GM18511 (cell line): Measurements from ENCODE around the gene GLDC.

Source experiments
- ATAC-seq: cut with Tn5 transposase; IDR thresholded peaks from one replicate; pipeline ENCODE4 v1.9.1; 2021; ENCODE audit warnings: mild to moderate bottlenecking, moderate library complexity; ENCODE audit not compliant: unreplicated experiment

Gene GLDC

DNA sequence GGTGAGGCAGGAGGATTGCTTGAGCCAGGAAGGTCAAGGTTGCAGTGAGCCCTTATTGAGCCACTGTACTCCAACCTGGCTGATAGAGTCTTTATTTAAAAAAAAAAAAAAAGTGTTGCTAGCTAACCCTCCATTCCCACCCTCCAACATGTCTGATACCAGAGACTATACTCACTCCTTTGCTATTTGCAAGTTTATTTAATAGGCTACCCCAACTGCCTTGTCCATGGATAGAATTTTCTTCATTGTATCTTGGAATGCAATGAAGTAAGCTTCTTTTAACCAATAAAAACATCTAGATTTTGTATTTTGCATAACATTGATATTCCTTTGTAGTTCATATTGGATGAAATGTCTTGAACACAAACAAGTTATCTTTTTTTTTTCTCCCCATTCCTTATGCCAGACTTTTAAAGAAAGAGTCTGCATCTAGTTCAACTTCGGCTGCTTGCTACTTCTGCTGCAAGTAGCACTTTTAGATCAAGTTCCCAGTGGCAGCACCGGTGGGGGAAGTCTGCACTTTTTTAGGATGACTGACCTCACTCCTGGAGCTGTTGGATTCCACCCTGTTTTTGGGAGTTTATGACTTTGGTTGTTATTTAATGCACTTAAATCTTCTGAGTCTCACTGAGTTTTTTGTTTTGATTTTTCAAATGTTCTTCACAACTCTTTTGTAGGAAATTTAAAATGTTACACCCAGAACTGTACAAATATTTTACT, 120.0 kb downstream of the GLDC start:
- ATAC-seq: no peak

GRCh38 chr9:6522263-6522662, 123.3 kb downstream of the GLDC start:
- no peak for ATAC-seq

DNA sequence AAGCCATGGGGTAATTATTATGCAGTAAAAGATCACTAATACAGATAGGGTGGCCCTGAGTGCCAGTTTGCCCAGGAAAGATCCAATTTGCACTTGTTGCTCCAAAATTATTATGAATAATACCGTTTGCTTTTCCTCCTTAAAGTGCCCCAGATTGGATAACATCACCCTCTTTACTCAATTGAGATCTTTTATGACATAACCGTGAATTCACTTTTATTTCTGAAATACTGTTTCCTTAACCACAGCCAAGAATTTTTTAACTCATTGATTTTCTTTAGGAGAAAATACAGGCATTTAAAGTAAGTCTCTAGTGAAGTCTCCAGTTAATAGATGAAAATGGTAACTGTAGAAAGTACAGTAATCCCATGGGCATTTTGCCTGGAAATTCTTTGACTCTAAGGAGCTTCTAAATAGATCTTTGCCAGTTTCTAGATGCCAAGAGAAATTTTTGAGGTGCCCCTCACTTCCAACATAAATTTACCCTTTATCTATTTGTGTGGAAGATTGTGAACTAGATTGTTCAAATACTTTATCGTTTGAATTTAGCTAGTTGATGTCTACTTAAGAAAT, 133.4 kb downstream of the GLDC start:
- ATAC-seq: no peak

DNA sequence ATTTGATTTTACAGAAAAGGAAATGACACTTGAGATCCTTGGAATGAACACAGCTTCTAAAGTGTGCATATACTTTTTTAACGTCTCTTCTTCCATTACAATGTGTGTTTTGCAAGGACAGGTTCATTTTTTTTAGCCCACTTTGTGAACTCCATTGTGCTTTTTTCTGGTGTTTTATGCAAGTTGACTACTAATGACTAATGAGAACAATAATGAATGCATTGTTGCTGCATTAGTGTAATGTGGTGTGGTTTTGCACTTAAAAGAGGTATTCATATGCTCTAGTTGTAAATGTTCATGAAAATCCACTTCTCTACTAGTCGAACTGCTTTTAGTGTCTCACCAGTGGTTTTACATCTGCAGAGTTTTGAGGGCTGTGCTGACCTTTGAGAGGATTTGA, 139.0 kb downstream of the GLDC start:
- no peak for ATAC-seq

DNA sequence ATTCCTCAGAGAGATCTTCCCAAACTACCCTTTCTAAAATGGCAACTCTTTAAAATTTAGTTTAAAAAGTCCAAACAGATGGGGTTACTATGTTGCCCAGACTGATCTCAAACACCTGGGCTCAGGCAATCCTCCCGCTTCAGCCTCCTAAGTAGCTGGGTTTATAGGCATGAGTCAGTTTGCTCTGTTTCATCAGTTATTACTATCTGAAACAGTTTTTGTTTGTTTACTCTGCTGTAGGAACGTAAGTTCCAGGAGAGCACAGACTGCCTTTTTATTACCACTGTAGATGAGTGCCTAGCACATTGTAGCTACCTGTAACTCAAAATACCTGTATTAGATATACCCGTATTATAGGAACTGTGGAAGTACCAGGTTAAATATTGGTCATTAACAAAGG, 143.1 kb downstream of the GLDC start:
- ATAC-seq: no peak

- ATAC-seq: no peak
Observed at GRCh38 chr9:6501526-6502210, 143.9 kb downstream of the GLDC start.

DNA sequence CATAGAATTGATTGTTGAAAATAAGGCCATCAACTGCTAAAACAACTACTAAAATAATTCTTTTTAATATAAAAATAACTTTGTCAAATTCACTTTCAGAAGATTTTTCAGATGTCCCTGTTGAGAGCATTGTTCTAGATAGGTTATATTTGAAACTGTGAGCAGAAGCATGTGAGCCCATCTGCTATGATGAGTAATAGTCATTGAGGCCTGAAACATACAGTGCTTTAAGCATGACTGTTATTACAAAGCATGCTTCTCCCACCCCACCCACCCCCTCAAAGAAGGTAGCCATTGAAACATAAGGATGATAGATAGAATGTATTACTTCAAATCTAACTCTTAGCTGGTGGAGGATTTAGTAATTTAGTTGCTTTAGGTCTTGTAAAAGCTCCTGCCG, 146.5 kb downstream of the GLDC start:
- no peak for ATAC-seq

DNA sequence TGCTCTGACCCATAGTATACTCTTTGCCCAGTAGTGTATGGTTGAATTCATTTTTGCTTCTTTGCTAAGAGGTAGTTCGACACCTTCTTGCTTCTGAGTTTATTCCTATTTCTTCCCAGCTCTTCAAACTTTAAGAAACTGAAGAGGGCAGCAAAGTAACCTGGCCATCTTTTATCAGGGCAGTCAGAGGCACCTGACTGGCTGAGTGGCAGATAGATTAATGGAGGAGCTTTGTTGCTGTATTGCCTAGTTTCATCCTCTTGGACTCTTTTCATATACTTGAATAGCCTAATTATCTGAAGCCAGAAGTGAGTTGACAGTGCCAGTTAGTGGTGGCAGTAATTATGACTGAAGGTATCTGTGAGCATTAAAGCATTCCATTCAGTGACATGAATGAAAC, 150.1 kb downstream of the GLDC start:
- ATAC-seq: no peak

DNA sequence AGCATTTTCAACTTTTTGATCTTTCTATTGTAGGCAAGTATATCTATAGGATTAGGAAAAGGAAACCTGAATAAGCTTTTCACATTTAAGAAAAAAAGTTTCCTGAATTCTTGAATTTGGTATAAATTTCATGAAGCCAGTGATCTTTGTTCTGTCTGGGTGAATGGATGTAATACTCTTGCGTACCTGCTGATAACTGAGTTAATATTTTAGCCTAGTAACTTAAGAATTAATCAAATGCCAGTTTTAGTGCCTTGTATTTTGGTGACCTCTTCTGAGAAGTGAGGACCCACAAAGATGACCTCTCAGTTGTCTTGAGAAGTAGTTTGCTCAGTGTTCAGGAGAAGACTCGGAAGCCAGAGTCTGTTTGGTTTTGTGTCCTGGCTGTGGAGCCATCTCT, 154.7 kb downstream of the GLDC start:
- no peak for ATAC-seq

GRCh38 chr9:6489099-6489498, 156.4 kb downstream of the GLDC start:
- ATAC-seq: no peak

DNA sequence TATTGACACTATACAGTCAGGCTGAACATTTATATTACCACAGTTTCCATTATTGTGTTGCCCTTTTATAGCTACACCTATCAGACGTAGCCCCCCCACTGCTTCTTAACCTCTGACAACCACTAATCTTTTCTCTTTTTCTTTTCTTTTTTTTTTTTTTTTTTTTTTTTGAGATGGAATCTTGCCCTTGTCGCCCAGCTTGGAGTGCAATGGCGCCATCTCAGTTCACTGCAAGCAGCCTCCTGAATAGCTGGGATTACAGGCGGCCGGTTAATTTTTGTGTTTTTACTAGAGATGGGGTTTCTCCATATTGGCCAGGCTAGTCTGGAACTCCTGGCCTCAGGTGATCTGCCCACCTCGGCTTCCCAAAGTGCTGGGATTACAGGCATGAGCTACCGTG, 157.1 kb downstream of the GLDC start:
- no peak for ATAC-seq

- ATAC-seq: no peak
Observed at GRCh38 chr9:6484210-6484609, 161.3 kb downstream of the GLDC start.
